HepG2 (cell line): Measurements from ENCODE around the gene FGF1. TPM values are rescaled to one million over a fixed set of nuclear protein-coding genes. Genes with fewer than 3 reads are reported as not detected.

Experiments used
- ATAC-seq: fragments of 200-7000 bp; cut with Tn5 transposase; 3 replicates; pipeline ENCODE4 v1.9.1; 2020; ENCODE audit warnings: mild to moderate bottlenecking, moderate library complexity
- BruUV-seq: library from RNA; stranded (reverse); fragments of 400-500 nt; replicated peaks from 2 replicates; lab custom pipeline; 2021; lab: Mats Ljungman, UMichigan
- CTCF ChIA-PET: fragments of 300-600 bp; formaldehyde crosslinking; extraction: SDS; loops from one replicate; lab custom pipeline; 2021; ENCODE audit warnings: low total read pairs, inconsistent platforms, low intra/inter-chr PET ratio; lab: Yijun Ruan, JAX
- POLR2A ChIA-PET: fragments of 350-600 bp; sonication (Branson Sonifier 250); formaldehyde crosslinking; loops from one replicate; lab custom pipeline; 2020; ENCODE audit warnings: antibody characterized with exemption, inconsistent platforms; lab: Yijun Ruan, JAX
- DNase-seq: peaks from one replicate; pipeline ENCODE4 v3.0.0-alpha.2; 2015; ENCODE audit warnings: low spot score
- FAIRE-seq: peaks from 3 replicates; lab custom pipeline; 2011; peaks lifted over from hg19 to GRCh38; lab: Jason Lieb, UNC
- H2AFZ ChIP-seq: one replicate; pipeline ENCODE4 v1.6.1; 2011; ENCODE audit warnings: low read length, inconsistent platforms
- H3K27ac ChIP-seq: fragments of 300-600 bp; 3 replicates; pipeline ENCODE4 v1.8.0; 2011; ENCODE audit warnings: mixed run types, mild to moderate bottlenecking, mixed read lengths, low read length, inconsistent platforms; ENCODE audit not compliant: insufficient read depth; ENCODE audit errors: extremely low read length
- H3K27me3 ChIP-seq, 2 experiments: fragments of 200-600 bp in 1 of 2; 2 replicates in 1 of 2; 3 replicates in 1 of 2; pipeline versions ENCODE4 v1.6.0 to v1.8.0; 2011; ENCODE audit warnings: low read length in 2 of 2, mild to moderate bottlenecking in 2 of 2, moderate library complexity in 2 of 2, inconsistent platforms in 1 of 2; ENCODE audit not compliant: insufficient read depth in 2 of 2, control insufficient read depth in 1 of 2
- H3K36me3 ChIP-seq, 2 experiments: fragments of 200-600 bp in 1 of 2; replicated peaks in 1 of 2; 2 replicates in 1 of 2; 3 replicates in 1 of 2; pipeline versions ENCODE4 v1.5.1 to v1.8.0; 2011; ENCODE audit warnings: low read length in 2 of 2, inconsistent platforms in 1 of 2; ENCODE audit not compliant: insufficient read depth in 2 of 2, control insufficient read depth in 1 of 2
- H3K4me1 ChIP-seq: 2 replicates; pipeline ENCODE4 v1.5.1; 2012; ENCODE audit warnings: low read length, inconsistent platforms; ENCODE audit not compliant: insufficient read depth
- H3K4me2 ChIP-seq: 2 replicates; pipeline ENCODE4 v1.6.0; 2011; ENCODE audit warnings: low read depth, low read length, inconsistent platforms
- H3K4me3 ChIP-seq, 3 experiments: fragments of 200-600 bp in 1 of 3; sonication (generic), shearing (Covaris generic) in 1 of 3; replicated peaks in 1 of 3; 2 replicates each; pipeline ENCODE4 v1.5.1; 2011 to 2016; ENCODE audit warnings: low read length in 3 of 3, inconsistent platforms in 2 of 3, low read depth in 2 of 3, mild to moderate bottlenecking in 2 of 3, control low read depth in 1 of 3, mixed read lengths in 1 of 3; ENCODE audit not compliant: insufficient read depth in 1 of 3
- H3K79me2 ChIP-seq: one replicate; pipeline ENCODE4 v1.6.1; 2011; ENCODE audit warnings: low read length, inconsistent platforms; ENCODE audit not compliant: insufficient read depth
- H3K9ac ChIP-seq: 2 replicates; pipeline ENCODE4 v1.6.0; 2011; ENCODE audit warnings: mild to moderate bottlenecking, low read depth, low read length, inconsistent platforms; ENCODE audit not compliant: insufficient read depth
- H3K9me3 ChIP-seq: 2 replicates; pipeline ENCODE4 v1.5.1; 2012; ENCODE audit warnings: mild to moderate bottlenecking, low read length
- H4K20me1 ChIP-seq: 2 replicates; pipeline ENCODE4 v1.6.0; 2011; ENCODE audit warnings: inconsistent platforms, mild to moderate bottlenecking, low read length, moderate library complexity; ENCODE audit not compliant: insufficient read depth
- ZIK1 ChIP-seq: sonication (generic); formaldehyde crosslinking; IDR thresholded peaks from 2 replicates; pipeline ENCODE4 v1.5.0; 2020; ENCODE audit warnings: mild to moderate bottlenecking, low read depth, missing genetic modification reagents, borderline replicate concordance
- ZNF121 ChIP-seq: sonication (generic); formaldehyde crosslinking; IDR thresholded peaks from 2 replicates; pipeline ENCODE4 v1.5.0; 2020; ENCODE audit warnings: mild to moderate bottlenecking, missing genetic modification reagents
- ZNF331 ChIP-seq: sonication (generic); formaldehyde crosslinking; IDR thresholded peaks from 2 replicates; pipeline ENCODE4 v1.4.0; 2020; ENCODE audit warnings: missing genetic modification reagents
- WGBS: methylation state at CpG from one replicate; pipeline ENCODE4 v1.1.6; 2017; ENCODE audit warnings: low lambda C conversion rate; 5-methylcytosine and 5-hydroxymethylcytosine counted together
- in situ Hi-C: cut with HindIII; loops from 2 replicates; pipeline ENCODE4 v1.10.0; 2017; ENCODE audit warnings: low pct_unique_long_range_greater_than_20kb; ENCODE audit not compliant: extremely low pct_ligation_motif_present
- intact Hi-C: fragments of 100-400 bp; cut with micrococcal nuclease; formaldehyde crosslinking; loops from one replicate; pipeline ENCODE4 v1.10.0; 2022; ENCODE audit not compliant: unreplicated experiment
- polyA plus RNA-seq, 8 experiments: library from polyadenylated mRNA; depleted of rRNA in 3 of 8; stranded (reverse) in 7 of 8; unstranded in 1 of 8; fragments of >200 nt; fragmentation: Illumina TruSeq in 4 of 8; extraction: Trizol in 4 of 8; gene quantifications; 2 replicates each; pipeline versions ENCODE4 v1.2.1 to v1.2.3, GENCODE V29; 2011 to 2016; ENCODE audit warnings: low read depth in 4 of 8, missing spikeins in 1 of 8, mixed read lengths in 1 of 8; ENCODE audit not compliant: insufficient read depth in 1 of 8
- total RNA-seq, 5 experiments: library from RNA; depleted of rRNA; stranded (reverse); fragments of >200 nt; fragmentation: Illumina TruSeq; extraction: Trizol; gene quantifications; 2 replicates each; pipeline ENCODE4 v1.2.3, GENCODE V29; 2016; ENCODE audit warnings: low read depth in 1 of 5
- TF ChIP-seq, protein P1 (sequence below): sonication (generic); formaldehyde crosslinking; IDR thresholded peaks from 2 replicates; pipeline ENCODE4 v1.5.1; 2020; ENCODE audit warnings: missing genetic modification reagents, mild to moderate bottlenecking, borderline replicate concordance

The FGF1 gene
- total and polyA plus RNA-seq, 2 of the 13 experiments (the other 11 are each of a cell fraction or from before 2014, with no cell fraction given): not detected

- FAIRE-seq: no peak
- no peaks in the 10 kb centered on the region for H3K4me1 ChIP-seq
- no peaks in the 10 kb centered on the region for H4K20me1 ChIP-seq
- intact Hi-C loops: no loop called here
- no peak overlapping the region for H3K27ac ChIP-seq
- TF ChIP-seq ZNF121 (CRISPR knock-in tag) (no peak), ZIK1 (CRISPR knock-in tag) (no peak)
- TF ChIP-seq, protein P1, sequence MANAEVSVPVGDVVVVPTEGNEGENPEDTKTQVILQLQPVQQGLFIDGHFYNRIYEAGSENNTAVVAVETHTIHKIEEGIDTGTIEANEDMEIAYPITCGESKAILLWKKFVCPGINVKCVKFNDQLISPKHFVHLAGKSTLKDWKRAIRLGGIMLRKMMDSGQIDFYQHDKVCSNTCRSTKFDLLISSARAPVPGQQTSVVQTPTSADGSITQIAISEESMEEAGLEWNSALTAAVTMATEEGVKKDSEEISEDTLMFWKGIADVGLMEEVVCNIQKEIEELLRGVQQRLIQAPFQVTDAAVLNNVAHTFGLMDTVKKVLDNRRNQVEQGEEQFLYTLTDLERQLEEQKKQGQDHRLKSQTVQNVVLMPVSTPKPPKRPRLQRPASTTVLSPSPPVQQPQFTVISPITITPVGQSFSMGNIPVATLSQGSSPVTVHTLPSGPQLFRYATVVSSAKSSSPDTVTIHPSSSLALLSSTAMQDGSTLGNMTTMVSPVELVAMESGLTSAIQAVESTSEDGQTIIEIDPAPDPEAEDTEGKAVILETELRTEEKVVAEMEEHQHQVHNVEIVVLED (CRISPR knock-in tag): no peak
- no peak for ATAC-seq
- 20% methylated on average over 10 of the region's 10 CpGs for WGBS
- BruUV-seq: no TSS peak
- H3K9me3 ChIP-seq: no peaks in the 10 kb centered on the region
- H3K27me3 ChIP-seq: peaks cover 0 to 6% of the 10 kb centered on the region in 2 experiments; a peak in 3 of 5 replicates
- no peaks in the 10 kb centered on the region for H3K79me2 ChIP-seq
- CTCF ChIA-PET: no interaction called here
- no peak overlapping the region for H3K4me3 ChIP-seq
- no peak for DNase-seq
- no peaks in the 10 kb centered on the region for H3K36me3 ChIP-seq
- no peak overlapping the region for H2AFZ ChIP-seq
- POLR2A ChIA-PET: no interaction called here
- H3K9ac ChIP-seq: no peak overlapping the region
- in situ Hi-C loops: no loop called here
- H3K4me2 ChIP-seq: no peak overlapping the region
These were observed 41.1 kb downstream of the FGF1 start for GRCh38 chr5:142644640-142645361.

- no peak overlapping the region for H3K27ac ChIP-seq
- H3K4me1 ChIP-seq: no peaks in the 10 kb centered on the region
- FAIRE-seq: no peak
- H3K36me3 ChIP-seq: no peaks in the 10 kb centered on the region
- H3K9me3 ChIP-seq: no peaks in the 10 kb centered on the region
- no peak for ATAC-seq
- ChIA-PET CTCF (no interaction called here), POLR2A (no interaction called here)
- H3K79me2 ChIP-seq: no peaks in the 10 kb centered on the region
- no TSS peak for BruUV-seq
- no peak overlapping the region for H2AFZ ChIP-seq
- in situ Hi-C loops: no loop called here
- H3K4me2 ChIP-seq: no peak overlapping the region
- peaks cover 0 to 6% of the 10 kb centered on the region in 2 experiments; a peak in 3 of 5 replicates for H3K27me3 ChIP-seq
- no peaks in the 10 kb centered on the region for H4K20me1 ChIP-seq
- intact Hi-C loops: no loop called here
- no peak for TF ChIP-seq ZNF331 (CRISPR knock-in tag)
- H3K9ac ChIP-seq: no peak overlapping the region
- DNase-seq: no peak
- no peak overlapping the region for H3K4me3 ChIP-seq
- 13% methylated on average over 5 of the region's 5 CpGs for WGBS
These were observed 41.8 kb downstream of the FGF1 start for GRCh38 chr5:142644127-142644526.
